WTC11 (cell line): ENCODE results near the gene MEA1. TPM values are rescaled to one million over a fixed set of nuclear protein-coding genes. Genes with fewer than 3 reads are reported as not detected.

ENCODE experiments used
- ATAC-seq: fragments of 200-7000 bp; cut with Tn5 transposase; 2 replicates; pipeline ENCODE4 v1.10.0; 2021; ENCODE audit warnings: mild to moderate bottlenecking, moderate library complexity
- CTCF ChIA-PET: fragments of 300-600 bp; sonication (Branson Sonifier 250); formaldehyde crosslinking; loops from one replicate; lab custom pipeline; 2021; ENCODE audit warnings: antibody characterized with exemption; lab: Charles Lee
- POLR2A ChIA-PET: fragments of 350-600 bp; sonication (Branson Sonifier 250); formaldehyde crosslinking; loops from one replicate; lab custom pipeline; 2021; ENCODE audit warnings: antibody characterized with exemption; lab: Charles Lee
- DNase-seq: peaks from one replicate; pipeline ENCODE4 v3.0.0; 2021; ENCODE audit warnings: low spot score
- H3K27ac Mint-ChIP-seq: 2 replicates; pipeline ENCODE4 v1.8.0; 2021; ENCODE audit warnings: mixed read lengths
- H3K27me3 Mint-ChIP-seq: 2 replicates; pipeline ENCODE4 v1.8.0; 2021; ENCODE audit warnings: low read depth, mild to moderate bottlenecking, moderate library complexity, mixed read lengths
- H3K36me3 Mint-ChIP-seq: 2 replicates; pipeline ENCODE4 v1.8.0; 2021; ENCODE audit warnings: mixed read lengths
- H3K4me1 Mint-ChIP-seq: 2 replicates; pipeline ENCODE4 v1.8.0; 2022; ENCODE audit warnings: mixed read lengths
- H3K4me3 Mint-ChIP-seq: 2 replicates; pipeline ENCODE4 v1.8.0; 2021; ENCODE audit warnings: mild to moderate bottlenecking, moderate library complexity, mixed read lengths
- H3K9me3 Mint-ChIP-seq: 2 replicates; pipeline ENCODE4 v1.8.0; 2021; ENCODE audit warnings: mixed read lengths
- CREB1 ChIP-seq: sonication (generic); formaldehyde crosslinking; IDR thresholded peaks from 2 replicates; pipeline ENCODE4 v1.8.0; 2023; ENCODE audit warnings: mild to moderate bottlenecking, missing genetic modification reagents
- FOXP1 ChIP-seq: sonication (generic); formaldehyde crosslinking; IDR thresholded peaks from 2 replicates; pipeline ENCODE4 v1.8.0; 2022; ENCODE audit warnings: missing genetic modification reagents, mild to moderate bottlenecking, moderate library complexity, borderline replicate concordance
- GRHL2 ChIP-seq: fragments of 250-450 bp; sonication (Bioruptor Pico); IDR thresholded peaks from 2 replicates; pipeline ENCODE4 v1.8.0; 2022; ENCODE audit warnings: mild to moderate bottlenecking, moderate library complexity; ENCODE audit not compliant: insufficient replicate concordance, severe bottlenecking
- IRF2 ChIP-seq: sonication (generic); formaldehyde crosslinking; IDR thresholded peaks from 2 replicates; pipeline ENCODE4 v1.8.0; 2022; ENCODE audit warnings: low read depth, missing genetic modification reagents, borderline replicate concordance
- TEAD4 ChIP-seq: sonication (generic); formaldehyde crosslinking; IDR thresholded peaks from 2 replicates; pipeline ENCODE4 v1.8.0; 2022; ENCODE audit warnings: mild to moderate bottlenecking, missing genetic modification reagents
- ZNF232 ChIP-seq: sonication (generic); formaldehyde crosslinking; IDR thresholded peaks from 2 replicates; pipeline ENCODE4 v1.8.0; 2022; ENCODE audit warnings: mild to moderate bottlenecking, missing genetic modification reagents
- ZNF263 ChIP-seq: sonication (generic); formaldehyde crosslinking; IDR thresholded peaks from 2 replicates; pipeline ENCODE4 v1.8.1; 2022; ENCODE audit warnings: low read depth, mild to moderate bottlenecking, moderate library complexity, missing genetic modification reagents
- ZNF317 ChIP-seq: sonication (generic); formaldehyde crosslinking; IDR thresholded peaks from 2 replicates; pipeline ENCODE4 v1.8.1; 2023; ENCODE audit warnings: low read depth, mild to moderate bottlenecking, moderate library complexity, missing genetic modification reagents, borderline replicate concordance
- total RNA-seq: library from RNA; stranded (reverse); gene quantifications from 3 replicates; pipeline ENCODE4 v1.2.3, GENCODE V29; 2021
- TF ChIP-seq, protein P1 (sequence below): sonication (generic); formaldehyde crosslinking; IDR thresholded peaks from 2 replicates; pipeline ENCODE4 v1.8.0; 2022; ENCODE audit warnings: mild to moderate bottlenecking, missing genetic modification reagents
- TF ChIP-seq, protein P2 (sequence below): sonication (generic); formaldehyde crosslinking; IDR thresholded peaks from 2 replicates; pipeline ENCODE4 v1.8.1; 2023; ENCODE audit warnings: mild to moderate bottlenecking, missing genetic modification reagents, moderate library complexity
- TF ChIP-seq, protein P3 (sequence below): sonication (generic); formaldehyde crosslinking; IDR thresholded peaks from 2 replicates; pipeline ENCODE4 v1.8.1; 2023; ENCODE audit warnings: mild to moderate bottlenecking, missing genetic modification reagents
- TF ChIP-seq, protein P4 (sequence below): sonication (generic); formaldehyde crosslinking; IDR thresholded peaks from 2 replicates; pipeline ENCODE4 v1.8.1; 2023; ENCODE audit warnings: mild to moderate bottlenecking, missing genetic modification reagents
- TF ChIP-seq, protein P5 (sequence below): sonication (generic); formaldehyde crosslinking; IDR thresholded peaks from 2 replicates; pipeline ENCODE4 v1.8.0; 2023; ENCODE audit warnings: missing genetic modification reagents

The MEA1 gene
- total RNA-seq, 1 experiment from 2014 or later, result 85.0 TPM

DNA sequence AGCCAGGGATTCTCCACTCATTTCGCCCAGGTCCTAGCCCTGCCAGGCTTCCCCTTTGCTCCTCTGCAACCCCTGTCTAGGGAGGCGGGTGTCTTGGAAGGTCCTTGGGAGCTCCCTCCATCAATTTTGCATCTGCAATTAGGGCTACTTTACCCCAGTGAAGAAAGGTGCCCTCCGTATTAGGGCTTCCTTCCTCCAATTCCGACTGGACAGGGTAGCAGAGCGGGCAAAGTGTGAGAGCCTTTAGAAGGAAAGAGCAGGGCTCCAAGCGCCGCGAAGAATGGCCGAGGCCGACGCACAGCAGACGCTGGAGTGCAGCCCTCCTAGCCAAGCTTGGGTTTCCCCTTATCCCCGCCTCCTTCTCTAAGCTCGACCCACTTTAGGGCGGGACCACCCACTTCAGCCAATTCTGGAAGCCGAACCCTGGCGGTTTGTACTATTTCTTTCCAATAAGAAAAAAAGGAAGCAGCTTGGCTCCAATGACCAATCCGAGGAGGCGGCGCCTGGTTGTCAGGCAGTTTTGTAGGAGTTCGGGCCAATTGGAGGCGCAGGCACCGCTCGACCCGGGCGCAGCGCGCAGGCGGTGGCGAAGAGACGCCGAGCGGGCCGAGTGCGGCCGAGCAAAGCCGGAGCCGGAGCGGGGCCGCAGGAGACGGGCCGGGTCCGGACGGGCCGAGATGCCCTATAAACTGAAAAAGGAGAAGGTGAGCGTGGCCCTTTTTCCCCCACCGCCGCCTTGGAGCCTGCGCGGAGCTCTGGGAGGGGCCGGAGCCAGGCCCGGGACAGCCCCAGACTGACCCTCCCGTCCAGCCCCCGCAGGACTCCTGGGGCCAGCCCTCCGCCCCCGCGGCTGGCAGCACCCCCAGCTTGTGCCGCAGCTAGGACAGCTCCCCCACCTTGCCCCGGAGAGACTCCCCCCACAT is 29.5 kb downstream of the MEA1 start, which contains the start of gene PPP2R5D (continued):
- TF ChIP-seq, protein P1, sequence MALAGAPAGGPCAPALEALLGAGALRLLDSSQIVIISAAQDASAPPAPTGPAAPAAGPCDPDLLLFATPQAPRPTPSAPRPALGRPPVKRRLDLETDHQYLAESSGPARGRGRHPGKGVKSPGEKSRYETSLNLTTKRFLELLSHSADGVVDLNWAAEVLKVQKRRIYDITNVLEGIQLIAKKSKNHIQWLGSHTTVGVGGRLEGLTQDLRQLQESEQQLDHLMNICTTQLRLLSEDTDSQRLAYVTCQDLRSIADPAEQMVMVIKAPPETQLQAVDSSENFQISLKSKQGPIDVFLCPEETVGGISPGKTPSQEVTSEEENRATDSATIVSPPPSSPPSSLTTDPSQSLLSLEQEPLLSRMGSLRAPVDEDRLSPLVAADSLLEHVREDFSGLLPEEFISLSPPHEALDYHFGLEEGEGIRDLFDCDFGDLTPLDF (CRISPR knock-in tag), result no peak
- TF ChIP-seq ZNF232 (CRISPR knock-in tag) (0 out of 2 replicates have a peak, but pooled peaks have one; percentile 66), FOXP1 (CRISPR knock-in tag) (no peak)
- TF ChIP-seq, protein P2, sequence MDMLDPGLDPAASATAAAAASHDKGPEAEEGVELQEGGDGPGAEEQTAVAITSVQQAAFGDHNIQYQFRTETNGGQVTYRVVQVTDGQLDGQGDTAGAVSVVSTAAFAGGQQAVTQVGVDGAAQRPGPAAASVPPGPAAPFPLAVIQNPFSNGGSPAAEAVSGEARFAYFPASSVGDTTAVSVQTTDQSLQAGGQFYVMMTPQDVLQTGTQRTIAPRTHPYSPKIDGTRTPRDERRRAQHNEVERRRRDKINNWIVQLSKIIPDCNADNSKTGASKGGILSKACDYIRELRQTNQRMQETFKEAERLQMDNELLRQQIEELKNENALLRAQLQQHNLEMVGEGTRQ, result no peak
- TF ChIP-seq, protein P3, sequence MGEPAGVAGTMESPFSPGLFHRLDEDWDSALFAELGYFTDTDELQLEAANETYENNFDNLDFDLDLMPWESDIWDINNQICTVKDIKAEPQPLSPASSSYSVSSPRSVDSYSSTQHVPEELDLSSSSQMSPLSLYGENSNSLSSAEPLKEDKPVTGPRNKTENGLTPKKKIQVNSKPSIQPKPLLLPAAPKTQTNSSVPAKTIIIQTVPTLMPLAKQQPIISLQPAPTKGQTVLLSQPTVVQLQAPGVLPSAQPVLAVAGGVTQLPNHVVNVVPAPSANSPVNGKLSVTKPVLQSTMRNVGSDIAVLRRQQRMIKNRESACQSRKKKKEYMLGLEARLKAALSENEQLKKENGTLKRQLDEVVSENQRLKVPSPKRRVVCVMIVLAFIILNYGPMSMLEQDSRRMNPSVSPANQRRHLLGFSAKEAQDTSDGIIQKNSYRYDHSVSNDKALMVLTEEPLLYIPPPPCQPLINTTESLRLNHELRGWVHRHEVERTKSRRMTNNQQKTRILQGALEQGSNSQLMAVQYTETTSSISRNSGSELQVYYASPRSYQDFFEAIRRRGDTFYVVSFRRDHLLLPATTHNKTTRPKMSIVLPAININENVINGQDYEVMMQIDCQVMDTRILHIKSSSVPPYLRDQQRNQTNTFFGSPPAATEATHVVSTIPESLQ (CRISPR knock-in tag), result no peak
- TF ChIP-seq, protein P4, sequence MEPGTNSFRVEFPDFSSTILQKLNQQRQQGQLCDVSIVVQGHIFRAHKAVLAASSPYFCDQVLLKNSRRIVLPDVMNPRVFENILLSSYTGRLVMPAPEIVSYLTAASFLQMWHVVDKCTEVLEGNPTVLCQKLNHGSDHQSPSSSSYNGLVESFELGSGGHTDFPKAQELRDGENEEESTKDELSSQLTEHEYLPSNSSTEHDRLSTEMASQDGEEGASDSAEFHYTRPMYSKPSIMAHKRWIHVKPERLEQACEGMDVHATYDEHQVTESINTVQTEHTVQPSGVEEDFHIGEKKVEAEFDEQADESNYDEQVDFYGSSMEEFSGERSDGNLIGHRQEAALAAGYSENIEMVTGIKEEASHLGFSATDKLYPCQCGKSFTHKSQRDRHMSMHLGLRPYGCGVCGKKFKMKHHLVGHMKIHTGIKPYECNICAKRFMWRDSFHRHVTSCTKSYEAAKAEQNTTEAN, result 0 out of 2 replicates have a peak, but pooled peaks have one; percentile 47

DNA sequence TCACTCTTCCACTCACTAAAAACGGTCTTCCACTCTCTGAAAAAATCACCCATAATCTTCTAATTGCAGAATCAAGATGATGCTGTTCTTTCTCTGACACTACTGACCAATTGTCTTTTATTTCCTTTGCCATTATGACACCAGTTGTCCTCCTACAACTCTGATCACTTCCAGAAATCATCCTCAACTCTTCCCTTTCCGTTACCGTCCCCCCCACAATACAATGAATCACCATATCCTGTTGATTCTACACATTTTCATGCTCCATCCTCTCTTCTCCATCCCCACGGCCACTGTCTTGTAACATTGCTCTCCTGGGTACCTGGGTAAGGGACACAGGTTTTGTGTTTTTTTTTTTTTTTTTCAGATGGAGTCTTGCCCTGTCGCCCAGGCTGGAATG is 31.9 kb downstream of the MEA1 start:
- TF ChIP-seq ZNF317 (no peak), CREB1 (CRISPR knock-in tag) (no peak), IRF2 (CRISPR knock-in tag) (no peak), TEAD4 (CRISPR knock-in tag) (no peak), GRHL2 (CRISPR knock-in tag) (no peak), ZNF263 (CRISPR knock-in tag) (no peak)
- TF ChIP-seq, protein P5, sequence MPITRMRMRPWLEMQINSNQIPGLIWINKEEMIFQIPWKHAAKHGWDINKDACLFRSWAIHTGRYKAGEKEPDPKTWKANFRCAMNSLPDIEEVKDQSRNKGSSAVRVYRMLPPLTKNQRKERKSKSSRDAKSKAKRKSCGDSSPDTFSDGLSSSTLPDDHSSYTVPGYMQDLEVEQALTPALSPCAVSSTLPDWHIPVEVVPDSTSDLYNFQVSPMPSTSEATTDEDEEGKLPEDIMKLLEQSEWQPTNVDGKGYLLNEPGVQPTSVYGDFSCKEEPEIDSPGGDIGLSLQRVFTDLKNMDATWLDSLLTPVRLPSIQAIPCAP (CRISPR knock-in tag), result no peak
- TF ChIP-seq, protein P4, result no peak
- CTCF ChIA-PET, result no interaction called here
- H3K27me3 Mint-ChIP-seq, result no peaks in the 10 kb centered on the region
- H3K4me3 Mint-ChIP-seq, result no peak overlapping the region
- no peaks in the 10 kb centered on the region for H3K9me3 Mint-ChIP-seq
- peak overlapping the region; percentile 5; the same call in 1 of the 2 replicates for H3K27ac Mint-ChIP-seq
- POLR2A ChIA-PET, result no interaction called here
- no peaks in the 10 kb centered on the region for H3K36me3 Mint-ChIP-seq
- DNase-seq, result no peak
- H3K4me1 Mint-ChIP-seq, result peaks cover 30% of the 10 kb centered on the region
- ATAC-seq, result no peak
